HG03135 (cell line): ENCODE measurements around the gene ARHGEF4.
A peak's percentile ranks its signal among the peaks of the same experiment; 100 is the strongest.
"Not testable (repeated sequence)": the region's sequence is repeated elsewhere in the genome, so short reads cannot be mapped to it uniquely, and the experiment has no call there.

ENCODE experiments used
- ATAC-seq: cut with Tn5 transposase; IDR thresholded peaks from one replicate; pipeline ENCODE4 v1.9.1; 2021; ENCODE audit warnings: mild to moderate bottlenecking, moderate library complexity; ENCODE audit not compliant: unreplicated experiment

The ARHGEF4 gene

DNA sequence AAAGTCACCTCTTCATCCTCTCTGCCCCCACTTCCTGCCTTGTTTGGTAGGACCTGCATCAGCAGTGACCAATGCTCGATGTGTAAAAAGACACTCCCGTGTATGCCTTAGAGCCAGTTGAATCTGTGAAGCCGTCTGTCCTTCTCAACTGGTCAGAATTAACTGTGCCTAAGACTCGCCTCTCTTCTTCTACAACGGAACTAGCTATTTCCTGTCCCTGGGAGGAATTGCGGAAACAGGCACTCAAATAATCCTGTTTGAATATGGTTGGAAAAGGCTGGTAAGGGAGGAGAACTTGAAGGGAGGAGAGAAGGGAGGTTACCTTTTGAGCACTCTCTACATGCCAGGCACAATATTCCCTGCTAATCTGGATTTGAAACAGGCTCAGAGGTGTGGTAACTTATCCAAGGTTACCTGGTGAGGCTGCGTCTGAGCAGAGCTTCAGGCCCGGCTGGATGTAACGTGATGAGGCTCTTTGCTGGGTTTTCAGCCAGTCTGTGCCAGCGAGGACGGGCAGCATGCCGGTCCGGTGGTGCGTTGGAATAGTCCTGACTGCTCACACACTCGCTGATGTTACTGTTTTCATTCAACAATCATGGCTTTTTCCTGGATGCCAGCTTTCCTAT is 129.5 kb downstream of the ARHGEF4 start:
- no peak for ATAC-seq

DNA sequence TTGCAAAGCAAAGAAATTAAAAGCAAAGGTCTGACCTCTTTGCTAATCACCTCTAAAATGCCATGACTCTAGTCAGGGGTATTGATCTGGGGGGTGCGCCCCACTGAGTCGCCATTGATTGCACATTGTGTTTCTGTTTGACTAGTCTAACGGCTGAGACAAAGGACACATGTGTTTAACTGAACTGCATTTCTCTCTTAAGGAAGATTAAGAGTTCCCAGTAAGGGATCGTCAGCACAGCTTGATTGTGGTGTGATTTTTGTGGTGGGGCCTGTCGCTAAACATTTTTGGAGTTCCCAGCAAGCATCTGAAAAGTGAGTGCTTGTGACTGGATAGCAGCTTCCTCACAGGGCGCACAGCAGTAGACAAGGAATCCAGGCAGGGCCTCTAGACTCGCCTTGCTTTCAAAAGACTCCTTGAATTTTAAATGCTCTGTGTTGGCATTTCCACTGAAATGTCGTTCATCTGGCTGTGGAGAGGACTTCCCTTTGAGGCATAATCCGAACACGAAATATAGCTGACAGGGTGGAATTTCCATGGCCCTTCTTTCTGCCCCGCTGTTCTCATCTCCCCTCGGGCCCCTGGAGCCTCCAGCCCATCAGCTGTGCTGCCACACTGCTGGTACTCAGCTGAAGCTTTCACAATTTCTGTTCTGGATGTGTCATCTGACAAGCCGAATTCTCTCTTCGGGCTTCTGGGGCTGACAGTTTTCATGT is 130.2 kb downstream of the ARHGEF4 start:
- no peak for ATAC-seq

DNA sequence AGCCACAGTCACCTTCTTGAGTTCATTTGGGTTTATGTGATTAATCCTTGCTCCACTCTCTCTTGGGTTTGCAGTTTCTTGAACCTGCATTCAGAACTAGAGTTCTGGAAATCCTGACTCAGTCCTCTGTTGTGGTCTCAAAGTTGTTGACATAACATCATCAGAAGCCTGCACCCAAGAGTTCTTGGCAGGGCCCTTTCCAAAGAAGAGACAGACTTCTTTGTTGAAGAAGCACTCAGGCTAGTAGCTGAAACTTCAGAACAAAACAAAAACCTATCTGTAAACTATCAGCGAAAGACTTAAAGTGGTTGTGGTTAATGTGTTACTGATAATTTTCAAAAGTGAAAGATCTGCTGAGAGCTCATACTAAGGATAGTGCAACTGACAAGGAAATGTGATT is 135.7 kb downstream of the ARHGEF4 start:
- ATAC-seq = peak; percentile 82

DNA sequence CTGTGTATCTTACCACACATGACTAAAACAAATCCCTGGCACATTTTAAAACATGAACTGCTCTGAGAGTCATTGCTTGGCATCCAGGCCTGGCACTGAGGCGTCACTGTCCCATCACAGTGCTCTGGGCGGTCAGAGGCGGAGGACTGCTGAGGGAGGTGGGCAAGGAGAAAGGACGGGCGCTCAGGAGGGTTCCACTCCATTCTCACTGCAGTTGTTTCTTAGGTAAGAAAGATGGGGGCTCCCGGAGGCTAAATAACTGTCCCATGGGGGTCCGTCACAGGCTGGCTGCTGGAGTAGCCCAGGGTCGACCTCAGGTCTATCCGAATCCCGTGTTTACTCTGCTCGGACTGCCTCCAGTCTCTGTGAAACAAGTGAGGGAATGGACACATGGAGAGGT is 139.0 kb downstream of the ARHGEF4 start:
- ATAC-seq = no peak

DNA sequence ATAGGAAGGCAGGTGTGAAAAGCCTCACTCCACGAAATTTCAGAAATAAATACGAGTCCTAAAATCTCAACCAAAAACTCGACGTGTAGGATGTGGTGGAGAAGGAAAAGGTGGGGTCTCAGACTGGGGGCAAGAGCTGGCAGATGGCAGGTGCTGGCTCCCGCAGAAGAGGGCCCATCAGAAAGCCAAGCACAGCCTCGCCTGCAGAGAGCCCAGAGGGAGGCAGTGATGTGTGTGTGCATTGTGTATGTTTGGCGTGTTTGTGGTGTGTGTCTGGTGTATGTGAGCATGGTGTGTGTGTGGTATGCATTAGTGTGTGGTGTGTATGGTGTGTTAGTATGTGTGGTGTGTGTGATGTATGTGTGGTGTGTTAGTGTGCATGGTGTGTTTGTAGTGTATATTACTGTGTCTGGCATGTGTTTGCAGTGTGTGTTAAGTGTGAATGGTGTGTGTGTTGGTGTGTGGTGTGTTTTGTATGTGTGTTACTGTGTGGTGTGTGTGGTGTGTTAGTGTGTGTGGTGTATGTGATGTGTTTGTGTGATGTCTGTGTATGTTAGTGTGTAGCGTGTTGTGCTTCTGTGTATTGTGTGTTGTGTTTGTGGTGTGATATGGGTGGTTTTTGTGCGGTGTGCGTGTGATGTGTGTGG is 140.0 kb downstream of the ARHGEF4 start:
- no peak for ATAC-seq

DNA sequence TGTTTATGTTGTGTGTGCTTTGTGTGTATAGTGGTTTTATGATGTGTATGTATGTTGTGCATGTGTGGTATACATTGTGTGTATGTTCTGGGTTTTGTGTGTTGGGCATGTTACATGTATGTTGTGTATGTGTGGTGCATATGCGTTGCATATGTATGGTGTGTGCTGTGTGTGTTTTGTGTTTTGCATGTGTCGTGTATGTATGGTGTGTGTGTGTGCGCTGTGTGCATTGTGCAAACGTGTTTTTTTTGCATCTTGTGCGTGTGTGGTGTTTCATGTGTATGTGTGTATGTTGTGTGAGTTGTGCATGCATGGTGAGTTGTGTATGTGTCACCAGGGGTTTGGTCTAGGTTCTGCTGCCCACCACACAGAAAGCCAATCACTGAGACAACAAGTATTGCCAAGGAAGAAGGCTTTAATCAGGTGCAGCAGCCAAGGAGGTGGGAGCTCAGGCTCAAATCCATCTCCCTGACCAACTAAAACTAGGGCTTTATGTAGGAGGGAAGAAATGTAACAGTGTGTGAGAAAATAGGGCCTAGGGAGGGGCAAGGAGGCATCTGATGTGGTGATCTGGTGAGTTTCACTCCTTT is 140.8 kb downstream of the ARHGEF4 start:
- ATAC-seq = no peak

DNA sequence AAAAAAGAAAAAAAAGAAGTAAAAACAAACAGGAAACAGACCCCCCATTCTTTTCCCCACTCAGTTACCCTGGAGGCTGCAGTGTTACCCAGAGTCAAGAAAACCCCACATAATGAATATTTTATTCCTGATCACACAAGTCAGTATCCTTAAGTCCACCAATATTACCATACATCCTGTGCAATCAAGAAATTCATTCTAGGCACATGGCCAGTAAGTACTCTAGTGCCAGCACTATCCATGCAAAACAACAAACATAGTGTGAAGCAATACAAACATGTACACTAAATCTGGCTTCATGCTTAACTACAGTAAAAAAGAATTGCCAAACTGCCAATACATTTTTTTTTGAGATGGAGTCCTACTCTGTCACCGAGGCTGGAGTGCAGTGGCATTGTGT is 145.0 kb downstream of the ARHGEF4 start:
- no peak for ATAC-seq

DNA sequence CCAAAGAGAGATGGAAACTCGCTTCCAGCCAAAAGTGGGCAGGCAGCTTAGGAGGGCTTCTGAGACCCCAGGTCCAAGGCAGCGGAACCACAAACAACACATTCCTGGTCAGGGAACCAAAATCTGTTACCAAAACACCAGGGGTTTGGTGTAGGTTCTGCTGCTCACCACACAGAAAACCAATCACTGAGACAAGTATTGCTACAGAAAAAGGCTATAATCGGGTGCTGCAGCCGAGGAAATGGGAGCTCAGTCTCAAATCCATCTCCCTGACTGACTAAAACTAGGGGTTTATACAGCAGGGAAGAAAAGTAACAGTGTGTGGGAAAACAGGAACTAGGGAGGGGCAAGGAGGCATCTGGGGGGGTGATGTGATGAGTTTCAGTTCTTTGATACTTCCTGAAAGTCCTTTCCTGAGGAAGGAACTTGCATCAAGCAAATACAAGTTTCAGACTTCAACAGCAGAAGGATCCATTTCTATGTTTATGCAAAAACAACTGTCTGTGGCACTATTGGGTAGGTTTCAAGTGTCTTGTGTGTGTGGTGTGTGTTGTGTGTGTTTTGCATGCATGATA is 148.6 kb downstream of the ARHGEF4 start:
- ATAC-seq = no peak

DNA sequence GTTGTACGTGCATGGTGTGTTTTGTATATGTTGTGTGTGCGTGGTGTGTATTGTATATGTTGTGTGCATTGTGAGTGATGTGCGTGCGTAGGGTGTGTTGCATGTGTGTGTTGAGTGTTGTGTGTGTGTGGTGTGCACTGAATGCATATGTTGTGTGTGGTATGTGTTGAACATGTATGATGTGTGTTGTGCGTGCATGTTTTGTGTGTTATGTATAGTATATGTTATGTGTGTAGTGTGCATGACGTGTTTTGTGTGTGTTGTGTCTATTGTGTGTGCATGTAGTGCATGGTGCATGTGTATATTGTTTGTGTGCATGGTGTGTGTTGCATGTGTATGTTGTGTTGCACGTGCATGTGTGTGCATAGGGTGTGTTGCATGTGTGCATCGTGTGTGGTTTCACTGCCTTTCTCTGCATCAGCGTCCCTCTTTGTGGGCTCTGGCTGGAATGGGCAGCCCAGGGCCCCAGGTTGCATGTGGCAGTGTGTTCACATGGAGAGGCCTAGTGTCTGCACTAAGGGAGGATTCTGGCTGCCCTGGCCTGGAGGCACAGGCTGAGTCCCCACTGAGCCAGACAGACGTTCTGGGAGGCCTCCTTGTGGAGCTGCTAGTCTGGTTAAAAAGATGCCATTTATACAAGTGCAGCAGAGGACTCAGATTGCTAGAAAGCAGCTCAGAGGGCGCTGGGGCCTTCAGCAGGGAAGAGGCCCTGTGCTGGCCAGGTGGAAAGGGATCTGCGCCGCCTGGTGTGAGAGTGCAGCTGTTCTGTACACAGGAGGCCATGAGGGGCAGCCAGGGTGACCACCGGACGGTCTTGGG is 149.3 kb downstream of the ARHGEF4 start:
- ATAC-seq = no peak

DNA sequence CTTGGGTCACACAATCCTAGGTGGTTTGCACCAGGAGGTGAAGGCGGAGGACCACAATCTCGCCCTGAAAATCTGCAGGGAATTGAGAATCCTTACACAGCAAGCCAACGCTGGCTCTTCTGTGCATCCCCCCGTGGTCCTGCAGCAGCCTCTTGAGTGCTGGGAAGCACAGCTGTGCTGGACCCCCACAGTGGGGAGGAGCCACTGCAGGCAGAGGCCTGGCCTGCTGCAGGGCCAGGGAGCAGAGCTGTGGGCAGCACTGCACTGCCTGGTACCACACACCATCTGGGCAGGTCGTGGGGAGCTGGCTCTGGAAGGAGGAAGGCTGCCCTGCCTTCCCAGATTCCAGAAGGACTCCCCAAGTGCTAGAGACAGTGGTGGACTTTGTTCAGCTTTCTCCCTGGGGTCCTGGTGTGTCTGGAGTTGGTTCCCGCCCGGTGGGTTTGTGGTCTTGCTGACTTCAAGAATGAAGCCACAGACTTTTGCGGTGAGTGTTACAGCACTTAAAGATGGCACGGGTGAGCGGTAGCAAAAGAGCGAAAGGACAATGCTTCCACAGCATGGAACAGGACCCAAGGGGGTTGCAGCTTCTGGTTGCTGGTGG is 150.3 kb downstream of the ARHGEF4 start:
- no peak for ATAC-seq

DNA sequence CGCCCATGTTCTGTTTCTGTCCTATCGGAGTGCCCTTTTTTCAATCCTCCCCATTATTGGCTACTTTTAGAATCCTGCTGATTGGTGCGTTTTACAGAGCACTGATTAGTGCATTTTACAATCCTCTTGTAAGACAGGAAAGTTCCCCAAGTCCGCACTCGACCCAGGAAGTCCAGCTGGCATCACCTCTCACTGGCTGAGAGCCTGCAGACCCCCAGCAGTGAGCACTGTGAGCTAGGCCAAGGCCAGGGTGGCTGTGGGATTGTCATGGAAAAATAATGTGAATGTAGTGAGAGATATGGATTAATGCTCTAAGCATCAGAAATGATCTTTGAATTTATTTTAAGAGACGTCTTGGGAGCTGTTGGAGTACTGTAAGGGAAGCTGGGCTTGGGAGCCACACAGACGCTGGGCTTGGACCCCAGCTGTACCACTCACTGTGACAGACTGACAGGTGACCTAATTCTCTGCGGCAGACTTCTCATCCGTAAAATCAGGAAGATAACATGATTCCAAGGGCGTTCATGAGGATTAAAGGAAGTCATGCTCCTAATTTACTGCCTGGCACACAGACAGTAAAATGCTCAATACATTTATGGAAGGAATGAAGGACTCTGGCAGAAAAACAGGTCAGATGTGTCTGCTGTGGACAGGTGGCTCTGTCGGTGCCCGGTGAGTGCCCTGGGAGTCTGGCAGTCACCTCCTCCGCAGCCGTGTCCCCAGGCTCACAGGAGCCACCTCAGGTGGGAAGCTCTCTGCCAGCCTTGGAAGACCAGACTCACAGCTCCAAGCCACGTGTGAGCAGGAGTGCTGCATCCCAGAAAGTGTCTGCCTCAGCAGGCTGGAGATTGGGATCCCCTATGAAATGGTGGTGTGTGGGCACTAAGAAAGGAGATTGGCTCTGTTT is 151.1 kb downstream of the ARHGEF4 start:
- no peak for ATAC-seq

DNA sequence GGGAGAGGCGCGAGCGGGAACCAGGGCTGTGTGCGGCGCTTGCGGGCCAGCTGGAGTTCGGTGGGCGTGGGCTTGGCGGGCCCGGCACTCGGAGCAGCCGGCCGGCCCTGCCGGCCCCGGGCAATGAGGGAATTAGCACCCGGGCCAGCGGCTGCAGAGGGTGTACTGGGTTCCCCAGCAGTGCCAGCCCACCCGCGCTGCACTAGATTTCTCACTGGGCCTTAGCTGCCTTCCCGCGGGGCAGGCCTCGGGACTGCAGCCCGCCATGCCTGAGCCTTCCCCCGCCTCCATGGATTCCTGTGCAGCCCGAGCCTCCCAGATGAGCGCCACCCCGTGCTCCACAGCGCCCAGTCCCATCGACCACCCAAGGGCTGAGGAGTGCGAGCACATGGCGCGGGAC is 154.7 kb downstream of the ARHGEF4 start:
- not testable (repeated sequence) for ATAC-seq

DNA sequence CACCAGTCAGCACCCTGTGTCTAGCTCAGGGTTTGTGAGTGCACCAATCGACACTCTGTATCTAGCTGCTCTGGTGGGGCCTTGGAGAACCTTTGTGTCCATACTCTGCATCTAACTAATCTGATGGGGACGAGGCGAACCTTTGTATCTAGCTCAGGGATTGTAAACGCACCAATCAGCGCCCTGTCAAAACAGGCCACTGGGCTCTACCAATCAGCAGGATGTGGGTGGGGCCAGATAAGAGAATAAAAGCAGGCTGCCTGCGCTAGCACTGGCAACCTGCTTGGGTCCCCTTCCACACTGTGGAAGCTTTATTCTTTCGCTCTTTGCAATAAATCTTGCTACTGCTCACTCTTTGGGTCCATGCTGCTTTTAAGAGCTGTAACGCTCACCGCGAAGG is 155.3 kb downstream of the ARHGEF4 start:
- not testable (repeated sequence) for ATAC-seq

DNA sequence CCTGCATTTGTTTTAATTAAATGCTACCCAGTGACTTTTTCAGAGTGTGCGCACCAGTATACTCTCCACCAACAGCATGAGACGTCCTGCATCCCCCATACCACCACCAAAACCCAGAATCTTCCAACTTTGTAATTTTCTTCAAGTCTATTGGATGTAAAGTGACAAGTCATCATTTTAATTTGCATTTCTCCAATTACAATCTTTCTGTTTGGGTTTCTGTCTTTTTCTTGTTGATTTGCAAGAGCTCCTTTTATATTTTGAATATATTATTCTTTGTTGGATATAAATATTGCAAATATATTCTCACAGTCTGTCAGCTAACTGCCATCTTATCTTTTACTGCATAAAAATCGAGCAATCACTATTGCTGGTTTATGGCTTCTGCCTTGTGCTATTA is 160.0 kb downstream of the ARHGEF4 start:
- no peak for ATAC-seq

DNA sequence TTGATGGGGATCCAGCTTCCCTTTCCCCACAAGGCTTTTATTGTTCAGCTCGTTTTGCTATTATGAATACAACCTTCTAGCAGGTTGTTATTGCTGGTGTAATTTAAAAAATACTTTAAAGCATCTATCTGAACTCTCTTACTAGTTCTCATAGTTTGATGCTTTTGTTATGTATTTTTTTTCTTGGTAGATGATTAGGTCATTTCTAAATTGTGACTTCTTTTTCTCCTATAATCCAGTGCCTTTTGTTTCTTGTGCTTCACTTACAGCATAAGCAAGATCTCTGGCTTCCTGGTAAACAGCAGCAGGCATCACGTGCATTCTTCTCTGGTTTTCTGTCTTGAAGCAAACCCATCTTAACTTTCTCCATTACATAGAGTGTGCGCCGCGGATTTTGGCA is 160.5 kb downstream of the ARHGEF4 start:
- no peak for ATAC-seq

DNA sequence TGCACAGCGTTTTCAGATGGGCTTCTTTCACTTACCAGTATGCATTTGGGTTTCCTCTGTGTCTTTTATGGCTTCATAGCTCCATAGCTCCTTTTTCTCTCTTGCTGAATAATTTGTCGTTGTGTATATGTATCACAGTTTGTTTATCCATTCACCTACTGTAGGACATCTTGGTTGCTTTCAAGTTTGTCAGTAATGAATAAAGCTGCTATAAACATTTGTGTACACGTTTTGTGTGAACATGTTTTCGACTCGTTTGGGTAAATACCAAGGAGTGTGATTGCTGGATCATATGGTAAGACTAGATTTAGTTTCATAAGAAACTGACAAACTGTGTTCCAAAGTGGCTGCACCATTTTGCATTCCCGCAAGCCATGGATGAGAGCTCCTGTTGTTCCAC is 161.8 kb downstream of the ARHGEF4 start:
- no peak for ATAC-seq

DNA sequence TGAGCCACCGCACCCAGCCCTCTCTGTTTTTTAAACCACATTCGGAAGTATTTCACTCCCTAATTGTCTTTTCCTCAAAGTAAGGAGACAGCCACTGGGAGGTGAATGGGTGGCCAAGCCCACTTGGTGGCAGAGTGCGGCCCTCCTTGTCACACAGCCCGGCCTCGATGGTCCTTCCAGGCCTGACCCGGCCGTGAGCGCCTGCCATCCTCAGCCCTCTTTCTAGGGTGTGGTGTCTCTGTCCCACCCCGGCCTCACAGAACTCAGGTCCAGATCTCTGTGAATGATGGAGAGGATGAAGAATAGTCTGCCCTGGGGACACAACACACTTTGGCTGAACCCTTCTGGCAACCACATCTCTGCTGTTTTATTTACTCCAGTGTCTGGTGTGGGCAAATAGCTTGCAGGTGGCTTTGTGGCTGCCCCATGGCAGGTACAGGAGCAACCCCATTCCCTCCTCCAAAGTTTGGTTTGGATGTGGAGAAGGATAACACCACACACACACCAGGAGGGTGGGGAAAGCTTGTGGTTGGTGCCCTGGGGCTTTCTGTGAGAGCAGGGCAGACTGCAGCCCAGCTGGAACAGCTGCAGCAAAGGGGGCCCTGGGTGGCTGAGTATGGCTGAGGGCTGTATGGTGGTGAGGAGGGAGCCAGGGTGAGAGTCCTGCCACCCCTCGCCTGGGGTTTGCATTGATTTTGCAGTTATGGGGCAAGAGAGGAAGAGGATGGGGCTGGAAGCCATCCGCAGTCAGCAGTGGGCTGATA is 167.9 kb downstream of the ARHGEF4 start:
- ATAC-seq = no peak

DNA sequence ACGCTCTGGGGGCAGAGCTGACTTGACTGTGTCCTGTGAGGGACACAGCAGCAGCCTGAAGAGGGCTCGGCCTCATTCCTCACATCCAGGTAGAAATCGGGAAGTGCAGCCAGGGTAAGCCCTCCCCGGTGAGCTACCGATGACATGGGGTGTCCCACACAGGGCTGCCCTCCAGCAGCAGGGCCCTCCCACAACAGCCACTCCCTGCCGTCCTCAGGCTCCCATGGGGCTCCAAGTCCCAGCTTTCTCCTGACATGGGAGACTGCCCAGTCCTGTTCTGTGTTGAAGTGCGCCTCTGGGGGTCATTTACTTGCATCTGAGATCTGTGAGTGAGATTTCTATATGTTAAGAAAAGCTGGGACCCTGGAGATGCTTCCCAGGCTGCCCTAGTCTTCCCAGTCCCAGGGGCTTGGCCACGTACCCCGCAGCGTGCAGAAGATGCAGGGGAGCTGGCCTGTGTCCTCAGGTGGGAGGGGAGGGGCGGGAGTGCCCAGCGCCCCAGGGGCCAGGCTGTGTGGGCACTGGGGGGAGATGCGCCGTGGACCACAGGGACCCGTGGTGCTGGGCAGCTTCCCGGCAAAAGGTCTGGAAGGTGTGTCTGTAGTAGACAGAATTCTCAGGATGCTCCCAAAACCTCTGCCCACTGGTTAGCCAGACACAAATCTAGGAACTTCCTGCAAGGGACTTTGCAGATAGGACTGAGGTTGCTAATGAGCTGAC is 168.7 kb downstream of the ARHGEF4 start:
- ATAC-seq = no peak
